Activated T-cell treated with anti-CD3 and anti-CD28 coated beads for 1 hour (primary cell): Measurements from ENCODE around the gene SAMD8.
A peak's percentile ranks its signal among the peaks of the same experiment; 100 is the strongest.
"Not testable (repeated sequence)": the region's sequence is repeated elsewhere in the genome, so short reads cannot be mapped to it uniquely, and the experiment has no call there.

Source experiments
- DNase-seq: peaks from one replicate; pipeline ENCODE4 v3.0.0-alpha.2; 2020; ENCODE audit warnings: low read depth

Gene SAMD8

DNA sequence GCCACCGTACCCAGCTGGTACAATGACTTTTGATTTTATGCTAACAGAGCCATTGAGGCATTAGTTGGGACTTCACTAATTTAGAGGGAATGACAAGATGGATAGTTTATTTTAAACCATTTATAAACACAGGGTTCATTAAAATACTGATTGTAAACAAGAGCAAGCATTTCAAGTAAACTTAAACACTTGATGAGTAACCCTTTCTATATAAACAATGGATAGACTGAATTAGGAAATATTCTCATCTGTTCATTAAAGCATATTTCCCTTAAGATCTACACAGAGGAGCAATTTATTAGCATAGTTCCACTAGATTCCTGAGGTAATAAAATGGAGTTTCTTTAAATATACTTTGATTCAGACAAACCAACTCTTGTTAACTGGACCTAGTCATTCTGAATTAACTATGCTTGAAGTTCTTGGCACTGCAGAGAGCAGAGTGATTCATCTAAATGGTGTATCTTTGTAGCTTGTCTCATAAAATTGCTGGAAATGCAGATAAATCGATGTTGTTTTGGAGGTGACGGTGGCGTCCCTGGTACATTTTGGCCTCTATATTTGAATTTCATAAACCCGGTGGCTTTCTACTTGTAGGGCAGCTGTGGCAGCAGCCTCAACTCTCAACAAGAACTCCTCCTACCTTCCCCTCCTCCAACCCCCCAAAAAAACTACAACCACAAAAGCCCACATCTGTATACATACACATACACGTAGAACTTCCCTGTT, 83.7 kb downstream of the SAMD8 start:
- no peak for DNase-seq

DNA sequence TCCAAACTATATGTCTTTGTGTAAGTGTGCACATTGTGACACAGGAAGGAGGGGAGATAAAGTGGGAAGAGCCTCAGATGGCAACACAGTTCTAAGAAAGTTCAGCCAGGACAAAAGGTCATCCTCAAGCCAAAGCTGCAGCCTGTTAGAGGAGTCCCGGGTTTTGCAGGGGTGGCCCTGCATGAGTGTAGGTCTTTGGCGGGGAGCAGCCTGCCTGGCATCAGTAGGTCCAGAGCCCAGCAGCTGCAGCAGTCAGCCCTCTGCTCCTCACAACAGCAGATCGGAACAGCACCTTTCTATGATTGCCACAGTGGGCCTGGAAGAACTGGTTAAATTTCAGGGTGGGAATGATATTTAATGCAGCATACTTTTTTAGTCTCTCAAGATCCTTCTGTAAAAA, 85.6 kb downstream of the SAMD8 start:
- DNase-seq: no peak

GRCh38 chr10:75197906-75198305, 86.5 kb downstream of the SAMD8 start:
- DNase-seq: no peak

DNA sequence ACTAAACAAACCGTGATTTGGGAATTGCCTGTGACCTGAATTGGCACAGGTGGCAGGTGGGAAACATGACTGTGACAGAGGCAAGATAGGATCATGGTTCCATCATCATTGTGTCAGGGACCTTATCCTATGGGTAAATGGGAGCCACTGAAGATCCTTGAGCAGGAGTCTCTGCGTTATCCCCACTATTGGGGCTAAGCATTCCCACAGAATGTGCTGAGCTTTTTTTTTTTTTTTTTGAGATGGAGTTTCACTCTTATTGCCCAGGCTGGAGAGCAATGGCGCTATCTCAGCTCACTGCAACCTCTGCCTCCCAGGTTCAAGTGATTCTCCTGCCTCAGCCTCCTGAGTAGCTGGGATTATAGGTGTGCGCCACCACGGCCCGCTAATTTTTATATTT, 88.5 kb downstream of the SAMD8 start:
- not testable (repeated sequence) for DNase-seq

DNA sequence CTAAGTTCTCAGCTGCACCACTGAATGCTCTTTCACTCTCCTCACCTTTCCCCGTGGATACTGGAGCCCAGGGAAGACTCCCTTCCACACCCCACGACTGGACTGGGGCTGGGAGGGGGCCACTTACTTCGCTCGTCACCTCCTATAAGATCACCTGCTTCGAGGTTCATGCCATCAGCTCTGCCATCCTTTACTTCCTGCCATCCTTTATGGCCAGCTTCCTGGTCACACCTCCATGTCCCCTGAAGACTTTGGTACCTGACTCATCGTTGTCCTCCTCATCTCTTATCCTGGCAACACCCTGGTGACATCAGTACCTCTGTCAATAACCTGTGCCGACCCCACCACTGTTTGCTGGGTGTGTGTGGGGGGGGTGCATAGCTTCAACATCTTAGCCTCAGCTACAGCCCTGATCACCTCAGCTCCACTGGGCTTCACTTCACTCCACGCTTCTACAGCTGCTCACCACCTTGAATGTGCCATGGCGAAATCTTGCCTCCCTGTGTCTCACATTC, 90.4 kb downstream of the SAMD8 start:
- DNase-seq: no peak

DNA sequence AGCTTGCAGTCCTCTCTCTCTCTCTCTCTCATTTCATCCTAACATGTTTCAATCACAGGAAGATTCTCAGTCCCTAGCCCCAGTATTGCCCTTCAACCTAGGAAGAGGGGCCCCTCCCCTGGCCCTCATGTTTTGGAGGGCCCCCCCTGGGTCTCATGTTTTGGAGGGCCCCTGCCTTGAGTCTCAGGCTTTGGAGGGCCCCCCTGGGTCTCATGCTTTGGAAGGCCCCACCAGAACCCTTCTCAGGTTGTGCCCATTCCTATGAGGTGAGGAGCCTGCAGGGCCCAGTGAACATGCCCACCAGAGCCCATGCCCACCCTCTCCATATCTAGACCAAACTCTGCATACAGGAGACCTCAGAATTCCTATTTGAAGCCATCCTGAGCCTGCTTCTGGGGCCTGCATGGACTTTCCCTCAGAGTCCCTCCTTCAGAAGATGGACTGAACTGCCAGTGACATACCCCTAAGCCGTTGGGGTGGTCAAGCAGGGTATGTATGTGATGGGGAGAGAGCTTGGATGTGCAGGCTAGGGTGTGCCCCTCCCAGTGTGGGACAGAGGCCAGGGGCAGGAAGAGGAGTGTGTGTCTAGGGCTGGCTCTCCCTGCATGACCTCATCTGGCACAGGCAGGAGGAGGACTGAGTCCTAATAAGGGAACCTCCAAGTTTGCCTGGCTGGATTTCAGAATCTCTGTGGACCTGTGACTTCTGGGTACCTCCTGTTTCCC, 91.0 kb downstream of the SAMD8 start:
- no peak for DNase-seq

DNA sequence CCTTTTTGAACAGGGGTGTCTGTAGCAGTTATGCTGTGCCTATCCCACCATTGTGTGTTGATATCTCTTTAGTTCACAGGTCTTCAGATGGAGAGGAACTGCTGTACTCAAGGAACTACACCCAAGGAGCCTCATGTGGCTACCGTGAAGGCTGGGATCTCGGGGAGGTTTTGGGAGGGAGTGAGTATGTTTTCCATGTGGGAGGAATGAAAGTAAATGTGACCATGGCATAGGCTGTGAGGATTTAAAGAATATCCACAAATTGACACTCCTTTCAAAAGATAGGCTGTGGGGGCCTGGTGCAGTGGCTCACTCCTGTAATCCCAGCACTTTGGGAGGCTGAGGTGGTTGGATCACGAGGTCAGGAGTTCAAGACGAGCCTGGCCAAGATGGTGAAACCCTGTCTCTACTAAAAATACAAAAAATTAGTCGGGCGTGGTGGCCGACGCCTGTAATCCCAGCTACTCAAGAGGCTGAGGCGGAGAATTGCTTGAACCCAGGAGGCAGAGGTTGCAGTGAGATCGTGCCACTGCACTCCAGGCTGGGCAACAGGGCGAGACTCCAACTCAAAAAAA, 91.7 kb downstream of the SAMD8 start:
- not testable (repeated sequence) for DNase-seq

DNA sequence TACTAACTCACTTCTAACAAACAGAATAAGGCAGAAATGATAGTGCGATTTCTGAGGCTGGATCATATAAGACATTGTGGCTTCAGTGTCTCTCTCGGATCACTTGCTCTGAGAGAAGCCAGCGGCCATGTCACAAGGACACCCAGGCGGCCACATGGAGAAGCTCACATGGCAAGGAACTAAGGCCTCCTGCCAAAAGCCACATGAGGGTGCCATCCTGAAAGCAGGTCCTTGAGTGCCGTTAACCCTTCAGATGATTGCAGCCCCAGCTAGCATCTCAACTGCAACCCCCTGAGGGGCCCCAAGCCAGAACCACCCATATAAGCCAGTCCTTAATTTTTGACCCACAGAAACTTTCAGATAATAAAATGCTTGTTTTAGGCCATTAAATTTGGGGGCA, 92.3 kb downstream of the SAMD8 start:
- DNase-seq: no peak

DNA sequence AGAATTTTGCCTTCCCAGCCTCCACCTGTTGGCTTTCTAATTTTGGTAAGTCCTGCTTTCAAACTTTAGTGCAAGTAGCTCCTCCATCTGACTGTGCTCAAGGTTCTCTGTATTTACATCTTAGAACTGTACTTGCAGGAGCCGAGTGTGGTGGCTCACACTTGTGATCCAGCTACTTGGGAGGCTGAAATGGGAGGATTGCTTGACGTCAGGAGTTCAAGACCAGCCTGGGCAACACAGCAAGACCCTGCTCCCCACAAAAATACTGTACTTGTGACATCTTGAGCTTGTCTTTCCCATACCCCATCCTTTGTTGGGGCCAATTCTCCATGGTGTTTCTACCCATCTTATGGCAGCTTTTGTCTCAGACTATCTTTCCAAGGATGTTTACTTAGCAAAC, 94.5 kb downstream of the SAMD8 start:
- no peak for DNase-seq

DNA sequence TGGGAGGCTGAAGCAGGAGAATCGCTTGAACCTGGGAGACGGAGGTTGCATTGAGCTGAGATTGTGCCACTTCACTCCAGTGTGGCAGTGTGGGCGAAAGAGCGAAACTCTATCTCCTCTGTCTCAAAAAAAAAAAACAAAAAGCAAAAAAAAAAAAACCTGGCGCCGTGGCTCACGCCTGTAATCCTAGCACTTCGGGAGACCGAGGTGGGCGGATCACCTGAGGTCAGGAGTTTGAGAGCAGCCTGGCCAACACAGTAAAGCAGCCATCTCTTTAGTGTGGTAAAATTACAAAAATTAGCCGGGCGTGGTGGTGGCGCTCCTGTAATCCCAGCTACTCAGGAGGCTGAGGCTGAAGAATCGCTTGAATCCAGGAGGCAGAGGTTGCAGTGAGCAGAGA, 95.2 kb downstream of the SAMD8 start:
- not testable (repeated sequence) for DNase-seq

- no peak for DNase-seq
Observed at GRCh38 chr10:75207079-75207856, 95.8 kb downstream of the SAMD8 start.

GRCh38 chr10:75207857-75208144, 96.3 kb downstream of the SAMD8 start:
- no peak for DNase-seq

DNA sequence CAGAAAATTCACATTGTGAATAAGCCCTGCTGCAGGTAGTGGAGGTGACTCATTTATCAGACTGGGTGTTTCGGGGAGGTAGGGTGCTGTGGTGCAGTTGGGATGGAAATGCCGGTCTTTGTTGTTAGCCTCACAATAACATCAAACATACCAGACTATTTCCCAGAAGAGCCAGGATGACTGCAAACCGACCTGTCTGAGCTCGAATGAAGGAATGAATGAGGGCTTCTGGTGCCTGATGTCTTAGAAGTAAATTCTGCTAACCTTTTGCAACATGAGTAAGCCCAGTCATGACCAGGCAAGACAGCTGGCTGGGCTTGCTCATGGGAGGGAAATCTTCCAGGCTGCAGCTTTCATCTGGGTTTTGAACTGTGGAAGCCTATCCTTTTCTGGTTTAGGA, 96.7 kb downstream of the SAMD8 start:
- no peak for DNase-seq

DNA sequence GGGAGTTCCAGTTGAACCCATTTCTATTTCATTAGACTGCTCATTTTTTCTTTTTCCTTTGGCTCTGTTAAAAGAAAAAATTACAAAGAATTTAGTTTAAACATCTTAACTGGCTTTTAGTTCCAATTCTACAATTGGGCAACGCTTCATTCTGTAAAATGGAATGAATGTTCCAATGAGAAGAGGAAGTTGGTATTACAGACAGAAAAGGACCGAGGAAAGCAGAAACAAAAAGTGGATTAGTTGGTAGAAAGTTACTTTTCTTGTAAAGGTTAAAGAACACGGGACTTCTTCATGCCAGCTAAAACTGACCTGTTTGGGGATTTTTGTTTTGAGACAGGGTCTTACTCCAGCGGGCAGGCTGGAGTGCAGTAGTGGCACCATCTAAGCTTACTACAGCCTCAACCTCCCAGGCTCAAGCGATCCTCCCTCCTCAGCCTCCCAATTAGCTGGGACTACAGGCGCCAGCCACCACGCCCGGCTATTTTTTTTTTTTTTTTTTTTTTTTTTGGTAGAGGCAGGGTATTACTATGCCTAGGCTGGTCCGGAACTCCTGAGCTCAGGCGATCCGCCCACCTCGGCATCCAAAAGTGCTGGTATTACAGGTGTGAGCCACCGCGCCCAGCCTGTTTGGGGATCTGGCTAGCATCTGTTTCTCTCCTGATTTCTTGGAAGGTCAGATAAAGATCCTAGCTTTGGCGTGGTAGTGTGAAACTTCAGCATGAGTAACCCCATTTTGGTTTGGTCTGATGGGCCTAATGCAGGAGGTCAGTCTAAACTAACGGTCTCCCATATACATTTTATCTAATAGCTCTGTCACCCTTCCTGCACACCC, 97.8 kb downstream of the SAMD8 start:
- DNase-seq: no peak

DNA sequence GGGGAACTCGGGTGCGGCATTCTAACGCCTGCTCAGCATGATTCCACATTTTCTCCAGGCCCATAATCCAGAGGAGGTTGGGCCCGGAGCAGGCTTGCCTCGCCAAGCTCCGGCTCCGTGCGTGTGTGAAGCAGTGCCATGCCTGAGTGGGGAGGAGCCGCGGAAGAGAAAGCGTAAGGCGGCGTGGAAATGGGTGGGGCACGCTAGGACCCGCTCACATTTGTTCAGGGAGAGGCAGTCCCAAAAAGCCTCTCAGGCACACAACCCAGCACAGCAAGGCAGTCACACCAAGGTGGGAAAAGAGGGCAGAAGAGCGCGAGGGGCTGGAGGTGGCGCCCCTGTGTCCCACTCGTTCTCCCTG, 98.4 kb downstream of the SAMD8 start:
- DNase-seq: peak; percentile 69

GRCh38 chr10:75210282-75211006, 99.0 kb downstream of the SAMD8 start, which contains the start of gene VDAC2:
VDAC2 (plus strand) TSS chr10:75210796; CDS start chr10:75211159, 363 bp downstream.
- DNase-seq: peak; percentile 92

- no peak for DNase-seq
Observed at GRCh38 chr10:75211007-75211691, 99.7 kb downstream of the SAMD8 start.

- DNase-seq: no peak
Observed at GRCh38 chr10:75212343-75212742, 100.9 kb downstream of the SAMD8 start.

DNA sequence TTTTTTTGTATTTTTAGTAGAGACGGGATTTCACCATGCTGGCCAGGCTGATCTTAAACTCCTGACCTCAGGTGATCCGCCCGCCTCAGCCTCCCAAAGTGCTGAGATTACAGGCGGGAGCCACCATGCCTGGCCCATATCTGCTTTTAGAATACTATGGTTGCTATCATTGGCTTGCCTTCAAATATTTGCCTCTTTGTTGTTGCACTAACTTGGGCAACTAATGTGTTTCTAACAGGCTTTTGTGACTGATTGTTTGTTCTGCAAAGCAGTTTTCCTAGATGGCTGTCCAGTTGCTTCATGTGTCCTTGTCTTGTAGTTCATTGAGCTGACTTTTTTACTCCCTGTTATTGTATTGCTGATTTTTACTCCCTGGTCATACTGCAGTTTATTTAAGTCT, 108.8 kb downstream of the SAMD8 start:
- DNase-seq: no peak

- not testable (repeated sequence) for DNase-seq
Observed at GRCh38 chr10:75221492-75221891, 110.0 kb downstream of the SAMD8 start.
